Gastroesophageal sphincter (tissue), 4 donors: ENCODE measurements around the gene MAST1. TPM values are rescaled to one million over a fixed set of nuclear protein-coding genes. Genes with fewer than 3 reads are reported as not detected.

Experiments used
- ATAC-seq: fragments of 150-250 bp; one replicate; pipeline ENCODE4 v1.9.1; 2016; ENCODE audit warnings: mild to moderate bottlenecking, moderate library complexity
- H3K27ac ChIP-seq, 4 donors: fragments of 200-600 bp; sonication (generic) in 3 of 4; 1 replicate in 3 of 4; 2 replicates in 1 of 4; pipeline ENCODE4 v1.5.1; 2016 to 2019
- H3K27me3 ChIP-seq: fragments of 200-600 bp; sonication (generic); one replicate; pipeline ENCODE4 v1.5.1; 2019
- H3K36me3 ChIP-seq, 2 donors: fragments of 200-600 bp; sonication (generic); one replicate each; pipeline ENCODE4 v1.5.1; 2019; ENCODE audit warnings: control low read depth in 1 of 2
- H3K4me1 ChIP-seq, 3 donors: fragments of 200-600 bp; sonication (generic); 1 replicate in 2 of 3; 2 replicates in 1 of 3; pipeline ENCODE4 v1.5.1; 2016 to 2019; ENCODE audit warnings: control low read depth in 2 of 3
- H3K4me3 ChIP-seq, 2 donors: fragments of 200-600 bp; sonication (generic); one replicate each; pipeline ENCODE4 v1.5.1; 2019; ENCODE audit warnings: mild to moderate bottlenecking in 1 of 2, moderate library complexity in 1 of 2
- H3K9me3 ChIP-seq, 3 donors: fragments of 200-600 bp; sonication (generic); one replicate each; pipeline ENCODE4 v1.5.1; 2017 to 2019; ENCODE audit warnings: control low read depth in 2 of 3
- EP300 ChIP-seq: sonication (generic); formaldehyde crosslinking; IDR thresholded peaks from one replicate; pipeline ENCODE4 v1.6.1; 2017; ENCODE audit warnings: antibody characterized with exemption, mild to moderate bottlenecking
- POLR2A ChIP-seq, 2 donors: fragments of 450-650 bp; IDR thresholded peaks; one replicate each; pipeline ENCODE4 v1.6.1; 2017; ENCODE audit warnings: antibody characterized with exemption in 2 of 2, mild to moderate bottlenecking in 2 of 2, moderate library complexity in 1 of 2
- POLR2AphosphoS5 ChIP-seq: sonication (generic); formaldehyde crosslinking; IDR thresholded peaks from one replicate; pipeline ENCODE4 v1.6.1; 2017; ENCODE audit warnings: antibody characterized with exemption
- WGBS, 2 donors: methylation state at CpG; one replicate each; pipeline ENCODE4 v1.1.5; 2018; ENCODE audit warnings: low coverage in 1 of 2; 5-methylcytosine and 5-hydroxymethylcytosine counted together
- total RNA-seq, 4 donors: library from RNA; depleted of rRNA; stranded (reverse); fragments of >200 nt; gene quantifications; one replicate each; pipeline ENCODE4 v1.1.0, GENCODE V29; 2016
- TF ChIP-seq, protein P1 (sequence below), 4 experiments: fragments of 200-600 bp in 2 of 4; fragments of 450-650 bp in 2 of 4; sonication (generic) in 1 of 4; IDR thresholded peaks; one replicate each; pipeline ENCODE4 v1.5.1; 2017 to 2019; ENCODE audit warnings: antibody characterized with exemption in 4 of 4, mild to moderate bottlenecking in 2 of 4, moderate library complexity in 2 of 4

The MAST1 gene
- total RNA-seq, 4 donors from 2014 or later = 0.15 to 1.5 TPM; not detected in 2

DNA sequence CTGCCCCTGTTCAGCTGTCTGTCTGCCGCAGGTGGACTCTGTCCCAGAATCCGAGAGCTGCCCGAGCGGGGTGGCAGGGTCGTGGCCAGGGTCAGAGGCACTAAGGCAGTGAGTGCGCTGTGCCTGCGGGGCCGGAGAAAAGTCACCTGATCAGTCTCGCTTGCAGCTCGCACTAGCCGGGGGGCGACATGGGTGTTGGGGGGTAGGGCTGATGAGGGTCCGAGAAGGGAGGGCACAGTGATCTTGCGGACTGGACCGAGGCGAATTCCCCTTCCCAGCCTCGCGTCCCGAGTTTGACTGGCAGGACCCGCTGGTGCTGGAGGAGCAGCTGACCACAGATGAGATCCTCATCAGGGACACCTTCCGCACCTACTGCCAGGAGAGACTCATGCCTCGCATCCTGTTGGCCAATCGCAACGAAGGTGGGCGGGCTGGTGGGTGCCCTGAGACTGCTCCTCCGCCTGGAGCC lies 53.3 kb downstream of the MAST1 start:
- Histone ChIP-seq H3K4me1 (peaks cover 0 to 24% (median 16%) of the 10 kb centered on the region in 3 donors), H3K9me3 (no peaks in the 10 kb centered on the region), H3K36me3 (peaks cover 0 to 38% of the 10 kb centered on the region in 2 donors), H3K27me3 (peaks cover 4% of the 10 kb centered on the region), H3K27ac (peak overlapping the region; percentile 67 to 92 (median 88)), H3K4me3 (peak overlapping the region; percentile 73 to 90)
- no peak for ATAC-seq
- no CpG with 5 or more reads among the region's 26 CpGs for WGBS, 2 donors
- TF ChIP-seq, protein P1, sequence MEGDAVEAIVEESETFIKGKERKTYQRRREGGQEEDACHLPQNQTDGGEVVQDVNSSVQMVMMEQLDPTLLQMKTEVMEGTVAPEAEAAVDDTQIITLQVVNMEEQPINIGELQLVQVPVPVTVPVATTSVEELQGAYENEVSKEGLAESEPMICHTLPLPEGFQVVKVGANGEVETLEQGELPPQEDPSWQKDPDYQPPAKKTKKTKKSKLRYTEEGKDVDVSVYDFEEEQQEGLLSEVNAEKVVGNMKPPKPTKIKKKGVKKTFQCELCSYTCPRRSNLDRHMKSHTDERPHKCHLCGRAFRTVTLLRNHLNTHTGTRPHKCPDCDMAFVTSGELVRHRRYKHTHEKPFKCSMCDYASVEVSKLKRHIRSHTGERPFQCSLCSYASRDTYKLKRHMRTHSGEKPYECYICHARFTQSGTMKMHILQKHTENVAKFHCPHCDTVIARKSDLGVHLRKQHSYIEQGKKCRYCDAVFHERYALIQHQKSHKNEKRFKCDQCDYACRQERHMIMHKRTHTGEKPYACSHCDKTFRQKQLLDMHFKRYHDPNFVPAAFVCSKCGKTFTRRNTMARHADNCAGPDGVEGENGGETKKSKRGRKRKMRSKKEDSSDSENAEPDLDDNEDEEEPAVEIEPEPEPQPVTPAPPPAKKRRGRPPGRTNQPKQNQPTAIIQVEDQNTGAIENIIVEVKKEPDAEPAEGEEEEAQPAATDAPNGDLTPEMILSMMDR (IDR thresholded peaks at IDR 0.05) = no peak
- no peak for TF ChIP-seq EP300
- TF ChIP-seq POLR2AphosphoS5 = no peak
- no peak for TF ChIP-seq POLR2A (IDR thresholded peaks at IDR 0.05)

DNA sequence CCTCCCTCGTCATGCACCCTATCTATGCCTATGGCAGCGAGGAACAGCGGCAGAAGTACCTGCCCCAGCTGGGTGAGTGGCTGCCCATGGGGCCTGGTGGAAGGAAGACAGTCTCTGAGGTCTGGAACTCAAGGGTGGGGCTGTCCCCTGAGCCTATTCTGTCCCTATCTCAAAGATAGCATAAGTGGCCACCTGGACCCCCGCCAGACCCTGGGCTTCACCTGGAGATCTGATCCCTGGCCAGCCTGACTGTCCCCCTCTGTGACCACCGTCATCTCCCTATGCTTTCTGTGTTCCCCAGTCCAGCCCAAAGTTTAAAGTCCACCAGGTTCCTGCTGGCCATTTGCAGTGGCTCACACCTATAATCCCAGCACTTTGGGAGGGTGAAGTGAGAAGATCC lies 55.3 kb downstream of the MAST1 start:
- no CpG with 5 or more reads among the region's 5 CpGs for WGBS, 2 donors
- H3K9me3 ChIP-seq = no peaks in the 10 kb centered on the region
- peaks cover 0 to 58% of the 10 kb centered on the region in 2 donors for H3K36me3 ChIP-seq
- TF ChIP-seq POLR2A (IDR thresholded peaks at IDR 0.05) (no peak), POLR2AphosphoS5 (no peak), EP300 (no peak)
- TF ChIP-seq, protein P1 (IDR thresholded peaks at IDR 0.05) = no peak
- no peaks in the 10 kb centered on the region for H3K27me3 ChIP-seq
- peaks cover 0 to 24% (median 16%) of the 10 kb centered on the region in 3 donors for H3K4me1 ChIP-seq
- no peak overlapping the region for H3K27ac ChIP-seq
- ATAC-seq = no peak
- H3K4me3 ChIP-seq = no peak overlapping the region

DNA sequence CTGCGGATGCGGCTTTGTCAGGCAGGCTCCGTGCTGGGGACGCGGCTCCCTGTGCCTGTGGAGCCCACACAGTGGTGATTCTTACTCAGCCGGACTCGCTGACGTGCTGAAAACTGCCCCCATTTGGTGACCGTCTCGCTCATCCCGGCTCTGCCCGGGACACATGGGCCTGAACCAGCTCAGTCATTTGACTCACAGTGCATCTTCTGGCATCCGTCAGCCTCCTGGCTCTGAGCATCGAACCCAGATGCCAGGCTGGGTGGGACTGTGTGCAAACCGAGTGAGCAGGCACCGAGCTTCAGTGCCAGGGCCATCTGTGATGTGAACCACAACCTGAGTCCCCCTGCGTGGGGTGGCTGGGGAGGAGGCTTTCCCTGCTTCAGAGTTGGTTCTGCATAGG lies 58.1 kb downstream of the MAST1 start:
- TF ChIP-seq POLR2A (IDR thresholded peaks at IDR 0.05) = no peak
- TF ChIP-seq EP300 = no peak
- TF ChIP-seq POLR2AphosphoS5 = no peak
- TF ChIP-seq, protein P1 (IDR thresholded peaks at IDR 0.05) = no peak
- H3K36me3 ChIP-seq = peaks cover 0 to 81% of the 10 kb centered on the region in 2 donors
- 100% methylated on average over 2 of the region's 17 CpGs; no CpG with 5 or more reads in 1 of the 2 donors for WGBS, 2 donors
- no peak overlapping the region for H3K27ac ChIP-seq
- H3K27me3 ChIP-seq = no peaks in the 10 kb centered on the region
- H3K9me3 ChIP-seq = no peaks in the 10 kb centered on the region
- ATAC-seq = no peak
- H3K4me1 ChIP-seq = peaks cover 0 to 15% (median 10%) of the 10 kb centered on the region in 3 donors
- no peak overlapping the region for H3K4me3 ChIP-seq

DNA sequence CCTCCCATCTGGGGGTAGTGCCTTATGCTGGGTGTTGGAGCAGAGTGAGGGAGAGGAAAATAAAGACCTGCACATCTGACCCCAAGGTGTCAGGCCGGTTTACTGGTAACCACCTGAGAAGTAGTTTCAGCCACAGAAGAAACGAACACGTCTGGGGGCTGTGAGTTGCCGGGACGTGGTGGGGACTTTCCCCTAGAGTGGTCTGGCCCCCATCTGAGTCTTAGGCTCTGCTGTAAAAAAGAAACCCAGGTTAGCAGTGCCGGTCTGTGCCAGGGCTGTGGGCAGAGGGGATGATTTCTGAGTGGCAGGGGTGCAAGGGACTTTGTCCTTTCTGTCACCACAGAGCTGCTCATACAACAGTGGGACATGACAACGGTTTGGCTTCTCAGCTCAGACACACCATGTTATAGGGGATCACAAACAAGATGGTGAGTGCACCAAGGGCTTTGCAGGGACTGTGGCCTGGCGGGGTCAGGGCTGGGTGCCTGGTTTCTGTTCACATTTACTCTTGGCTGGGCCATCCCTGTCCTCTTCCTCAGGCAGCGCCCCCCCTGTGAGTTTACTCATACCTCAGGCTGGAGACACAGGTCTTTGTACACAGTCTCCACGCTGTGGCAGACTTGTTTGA lies 61.7 kb downstream of the MAST1 start:
- no peak overlapping the region for H3K4me3 ChIP-seq
- 90 to 100% methylated on average over 1 to 3 of the region's 10 CpGs for WGBS, 2 donors
- H3K27ac ChIP-seq = no peak overlapping the region
- H3K4me1 ChIP-seq = no peaks in the 10 kb centered on the region
- peaks cover 0 to 73% of the 10 kb centered on the region in 2 donors for H3K36me3 ChIP-seq
- ATAC-seq = no peak
- TF ChIP-seq EP300 = no peak
- TF ChIP-seq, protein P1 (IDR thresholded peaks at IDR 0.05) = no peak
- TF ChIP-seq POLR2AphosphoS5 = no peak
- no peak for TF ChIP-seq POLR2A (IDR thresholded peaks at IDR 0.05)
- no peaks in the 10 kb centered on the region for H3K9me3 ChIP-seq
- H3K27me3 ChIP-seq = no peaks in the 10 kb centered on the region

DNA sequence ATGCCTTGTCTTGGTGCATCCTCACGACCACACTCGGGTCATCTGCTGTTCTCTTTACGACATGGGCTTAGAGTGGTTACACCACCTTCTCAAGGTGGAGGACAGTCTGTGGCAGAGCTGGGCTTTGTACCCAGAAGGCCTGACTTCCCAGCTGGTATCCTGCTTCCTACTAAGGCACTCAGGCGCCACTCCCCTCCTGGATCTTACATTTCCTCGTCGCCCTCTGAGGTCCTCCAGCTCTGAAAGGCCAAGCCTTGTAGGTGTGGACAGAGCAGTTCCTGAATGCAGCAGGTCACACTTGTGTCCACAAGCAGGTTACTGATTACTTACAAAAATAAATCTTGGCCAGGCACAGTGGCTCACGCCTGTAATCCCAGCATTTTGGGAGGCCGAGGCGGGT lies 68.9 kb downstream of the MAST1 start:
- H3K36me3 ChIP-seq = peaks cover 0 to 9% of the 10 kb centered on the region in 2 donors
- no peak for ATAC-seq
- TF ChIP-seq, protein P1 (IDR thresholded peaks at IDR 0.05) = no peak
- TF ChIP-seq EP300 (no peak), POLR2AphosphoS5 (no peak), POLR2A (IDR thresholded peaks at IDR 0.05) (no peak)
- H3K4me3 ChIP-seq = no peak overlapping the region
- no peaks in the 10 kb centered on the region for H3K27me3 ChIP-seq
- WGBS, 2 donors = 67 to 93% methylated on average over 1 to 6 of the region's 9 CpGs
- H3K9me3 ChIP-seq = no peaks in the 10 kb centered on the region
- H3K27ac ChIP-seq = no peak overlapping the region
- H3K4me1 ChIP-seq = peaks cover 0 to 6% (median 0%) of the 10 kb centered on the region in 3 donors
